CD4-positive, alpha-beta T cell treated with Interleukin-2 at 100 ng/mL for 4 hours (primary cell): ENCODE results near the gene ZKSCAN8.
A peak's percentile ranks its signal among the peaks of the same experiment; 100 is the strongest.

Source experiments
- DNase-seq: peaks from one replicate; pipeline ENCODE4 v3.0.0-alpha.2; 2020; ENCODE audit warnings: low spot score

ZKSCAN8 gene

GRCh38 chr6:28139860-28140543 is 1.7 kb upstream of the ZKSCAN8 start:
- no peak for DNase-seq

GRCh38 chr6:28140616-28141015 is 1.1 kb upstream of the ZKSCAN8 start:
- no peak for DNase-seq

- no peak for DNase-seq
These were observed 763 bp downstream of the ZKSCAN8 start for GRCh38 chr6:28142446-28142845.

GRCh38 chr6:28145231-28145630 is 3.5 kb downstream of the ZKSCAN8 start:
- DNase-seq, result no peak

- no peak for DNase-seq
These were observed 10.8 kb downstream of the ZKSCAN8 start for GRCh38 chr6:28152531-28152930.

- no peak for DNase-seq
These were observed 11.9 kb downstream of the ZKSCAN8 start for GRCh38 chr6:28153546-28153945.

- DNase-seq, result no peak
These were observed 12.7 kb downstream of the ZKSCAN8 start for GRCh38 chr6:28154357-28154756.

GRCh38 chr6:28158318-28158717 is 16.6 kb downstream of the ZKSCAN8 start:
- DNase-seq, result no peak

GRCh38 chr6:28159029-28159607 is 17.4 kb downstream of the ZKSCAN8 start:
- no peak for DNase-seq

GRCh38 chr6:28160233-28160632 is 18.6 kb downstream of the ZKSCAN8 start:
- DNase-seq, result no peak

- peak; percentile 86 for DNase-seq
These were observed 19.9 kb downstream of the ZKSCAN8 start for GRCh38 chr6:28161410-28162079.

- no peak for DNase-seq
These were observed 23.9 kb downstream of the ZKSCAN8 start for GRCh38 chr6:28165563-28165962.

- DNase-seq, result no peak
These were observed 25.4 kb downstream of the ZKSCAN8 start for GRCh38 chr6:28167068-28167467.

- no peak for DNase-seq
These were observed 26.2 kb downstream of the ZKSCAN8 start for GRCh38 chr6:28167926-28168325.

- DNase-seq, result no peak
These were observed 29.6 kb downstream of the ZKSCAN8 start for GRCh38 chr6:28171271-28171670.

GRCh38 chr6:28172006-28172405 is 30.3 kb downstream of the ZKSCAN8 start:
- DNase-seq, result no peak

- no peak for DNase-seq
These were observed 34.7 kb downstream of the ZKSCAN8 start for GRCh38 chr6:28176373-28176772.

GRCh38 chr6:28182255-28182654 is 40.6 kb downstream of the ZKSCAN8 start:
- no peak for DNase-seq

- DNase-seq, result no peak
These were observed 46.7 kb downstream of the ZKSCAN8 start for GRCh38 chr6:28188111-28188979.

- no peak for DNase-seq
These were observed 58.3 kb downstream of the ZKSCAN8 start for GRCh38 chr6:28200020-28200419.

- no peak for DNase-seq
These were observed 61.5 kb downstream of the ZKSCAN8 start for GRCh38 chr6:28203201-28203600.

GRCh38 chr6:28205879-28206278 is 64.2 kb downstream of the ZKSCAN8 start:
- no peak for DNase-seq

- no peak for DNase-seq
These were observed 64.8 kb downstream of the ZKSCAN8 start for GRCh38 chr6:28206527-28206926.
